SH-SY5Y (cell line): ENCODE results near the gene SYTL2.

Experiments used
- GATA2 ChIP-seq: IDR thresholded peaks from 2 replicates; pipeline ENCODE4 v1.6.1; 2011; ENCODE audit warnings: mild to moderate bottlenecking, low read depth, low read length
- GATA3 ChIP-seq: IDR thresholded peaks from 2 replicates; pipeline ENCODE4 v1.6.1; 2011; ENCODE audit warnings: low read depth, mild to moderate bottlenecking, low read length, moderate library complexity

Gene SYTL2

GRCh38 chr11:85829172-85829571 lies 18.2 kb upstream of the SYTL2 start:
- TF ChIP-seq GATA3 = no peak
- TF ChIP-seq GATA2 = no peak

GRCh38 chr11:85828640-85828978 lies 17.7 kb upstream of the SYTL2 start:
- TF ChIP-seq GATA3 (no peak), GATA2 (no peak)

GRCh38 chr11:85827748-85828639 lies 17.1 kb upstream of the SYTL2 start:
- TF ChIP-seq GATA2 = peak; percentile 30; the same call in 1 of the 2 replicates
- TF ChIP-seq GATA3 = peak; percentile 37; the same call in 1 of the 2 replicates

DNA sequence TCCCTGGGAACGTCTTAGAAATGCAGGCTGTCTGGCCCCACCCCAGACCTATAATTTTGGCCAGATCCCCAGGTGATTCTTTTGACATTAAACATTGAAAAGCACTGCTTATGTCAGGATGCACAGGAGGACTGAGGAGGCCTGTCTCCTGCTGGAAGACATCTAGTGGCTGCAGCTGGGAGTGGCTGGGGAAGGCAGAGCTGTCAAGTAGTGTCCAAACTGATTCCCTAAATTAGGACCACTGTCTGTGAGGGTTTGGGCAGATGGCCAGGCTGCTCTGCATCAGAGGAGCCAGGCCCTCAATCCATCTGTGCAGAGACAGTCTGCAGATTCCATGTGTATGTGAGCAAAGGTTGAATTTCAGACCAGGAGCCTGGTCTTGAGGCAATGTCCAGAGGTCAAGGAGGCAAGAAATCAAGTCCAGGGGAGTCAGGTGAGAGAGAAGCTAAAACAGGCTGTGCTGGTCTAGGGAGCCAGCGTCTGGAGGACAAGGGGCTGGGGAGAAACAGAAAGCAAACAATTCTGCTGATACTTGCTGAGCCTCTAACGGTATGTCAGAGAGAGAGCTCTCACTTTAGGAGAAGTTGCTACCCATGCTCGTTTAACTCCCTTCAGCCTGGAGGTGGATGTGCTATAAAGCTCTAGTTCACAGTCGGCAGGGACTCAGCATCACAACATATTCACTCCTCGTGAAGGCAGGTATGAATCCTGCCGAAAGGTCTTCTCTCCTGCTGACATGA lies 15.3 kb upstream of the SYTL2 start:
- TF ChIP-seq GATA2 (no peak), GATA3 (no peak)

GRCh38 chr11:85825616-85826015 lies 14.7 kb upstream of the SYTL2 start:
- no peak for TF ChIP-seq GATA2
- no peak for TF ChIP-seq GATA3

DNA sequence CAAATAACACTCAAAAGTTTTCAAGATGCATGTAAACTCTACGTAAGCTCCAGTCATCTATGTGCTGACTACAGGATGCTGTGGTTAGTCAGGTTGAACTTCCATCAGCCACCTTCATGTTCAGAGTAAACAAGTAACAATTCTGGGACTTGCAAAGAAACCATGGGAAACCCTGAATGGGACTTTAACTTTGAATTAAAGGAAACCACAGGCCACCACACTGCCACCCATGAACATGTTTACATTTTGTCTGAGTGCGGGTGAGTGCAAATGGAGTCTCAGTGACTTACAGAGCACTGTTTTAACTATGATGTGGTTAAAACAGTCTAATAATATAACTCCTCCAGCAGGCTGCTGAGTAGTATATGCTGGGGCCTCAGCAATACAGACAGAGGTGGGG lies 12.9 kb upstream of the SYTL2 start:
- TF ChIP-seq GATA2 (no peak), GATA3 (no peak)

DNA sequence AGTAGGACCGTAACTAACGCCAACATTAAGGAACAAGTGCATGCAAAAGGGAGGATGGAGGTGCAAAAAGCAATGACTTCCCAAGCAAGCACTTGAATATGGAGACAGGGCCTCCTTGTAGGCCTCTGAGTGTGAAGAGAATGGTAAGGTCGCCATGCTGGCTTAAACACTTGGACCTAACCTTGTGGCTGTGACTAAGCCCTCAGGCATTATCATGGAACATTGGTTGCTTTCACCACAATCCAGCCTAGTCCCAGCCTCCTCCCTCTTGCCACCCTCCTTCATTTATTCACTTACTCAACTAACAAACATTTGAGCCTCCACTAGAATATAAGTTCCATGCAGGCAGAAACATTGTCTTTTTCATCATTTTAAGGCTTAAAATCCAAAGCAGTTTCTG lies 11.9 kb upstream of the SYTL2 start:
- no peak for TF ChIP-seq GATA2

DNA sequence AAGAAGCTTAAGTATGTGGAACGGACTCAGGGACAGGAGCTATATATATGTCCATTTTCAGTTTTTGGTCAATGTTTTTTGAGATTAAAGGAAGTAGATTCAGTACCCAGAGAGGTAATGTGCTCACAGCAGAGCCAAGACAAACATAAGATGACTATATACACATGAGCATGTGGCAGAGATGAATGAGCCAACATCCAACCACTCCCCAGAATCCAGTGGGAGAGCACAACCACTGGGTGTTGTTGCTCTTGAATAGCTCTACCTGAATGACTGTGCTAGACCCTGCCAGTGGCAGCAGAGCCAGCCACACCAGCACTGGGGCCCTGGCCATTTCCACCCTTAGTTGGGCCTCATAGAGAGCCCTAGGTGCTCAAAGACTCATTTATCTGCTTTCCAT lies 10.7 kb upstream of the SYTL2 start:
- no peak for TF ChIP-seq GATA3
- no peak for TF ChIP-seq GATA2

DNA sequence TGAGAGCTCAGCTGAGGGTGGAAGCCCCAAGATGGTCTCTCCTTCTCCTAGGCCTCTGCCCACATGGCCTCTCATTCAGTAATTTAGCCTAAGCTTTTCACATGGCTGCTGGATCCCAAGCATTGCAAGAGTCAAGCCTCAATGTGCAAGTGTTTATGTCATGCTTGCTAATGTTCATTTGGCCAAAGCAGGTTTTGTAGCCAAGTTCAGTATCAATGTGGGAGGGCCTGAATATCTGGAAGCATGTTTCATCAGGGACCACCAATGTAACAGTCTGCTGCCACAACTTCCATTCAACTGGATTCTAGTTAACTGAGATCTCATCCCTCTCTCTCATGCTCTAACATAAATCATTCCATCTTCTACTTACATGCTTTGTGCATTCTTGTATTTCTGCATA lies 8.5 kb upstream of the SYTL2 start:
- no peak for TF ChIP-seq GATA2
- TF ChIP-seq GATA3 = no peak

GRCh38 chr11:85815186-85815931 lies 4.4 kb upstream of the SYTL2 start:
- TF ChIP-seq GATA3 (no peak), GATA2 (no peak)

GRCh38 chr11:85813721-85814120 lies 2.8 kb upstream of the SYTL2 start:
- TF ChIP-seq GATA2 (no peak), GATA3 (no peak)

DNA sequence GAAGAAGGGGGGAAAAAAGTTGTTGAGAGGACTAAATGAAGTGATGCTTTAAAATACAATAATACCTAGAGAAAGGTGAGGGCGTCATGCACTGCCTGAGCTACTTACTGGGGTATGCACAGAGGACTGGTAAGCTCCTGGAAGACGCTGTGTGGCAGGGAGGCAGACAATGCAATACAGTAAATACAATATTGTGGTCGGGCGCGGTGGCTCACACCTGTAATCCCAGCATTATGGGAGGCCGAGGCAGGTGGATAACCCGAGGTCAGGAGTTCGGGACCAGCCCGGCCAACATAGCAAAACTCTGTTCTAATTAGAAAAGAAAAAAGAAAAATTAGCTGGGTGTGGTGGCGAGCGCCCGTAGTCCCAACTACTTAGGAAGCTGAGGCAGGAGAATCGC lies 683 bp upstream of the SYTL2 start:
- TF ChIP-seq GATA3 (no peak), GATA2 (no peak)

DNA sequence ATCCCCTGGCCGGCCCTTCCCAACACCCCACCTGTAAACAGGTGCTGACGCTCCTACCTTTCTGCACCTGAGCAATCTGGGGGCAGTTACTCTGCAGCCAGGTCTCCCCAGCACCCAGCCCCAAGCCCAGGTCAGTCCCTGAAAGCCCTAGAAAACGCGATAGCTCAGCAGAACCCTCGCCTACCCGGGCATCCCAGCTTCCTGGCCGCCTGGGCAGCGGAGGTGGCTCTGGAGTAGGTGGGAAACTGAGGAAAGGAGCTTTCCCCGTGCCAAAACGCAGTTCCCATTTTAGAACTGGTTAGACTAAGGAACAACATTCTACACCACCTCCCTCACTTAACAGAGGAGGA lies 445 bp downstream of the SYTL2 start:
- TF ChIP-seq GATA3 (no peak), GATA2 (no peak)

DNA sequence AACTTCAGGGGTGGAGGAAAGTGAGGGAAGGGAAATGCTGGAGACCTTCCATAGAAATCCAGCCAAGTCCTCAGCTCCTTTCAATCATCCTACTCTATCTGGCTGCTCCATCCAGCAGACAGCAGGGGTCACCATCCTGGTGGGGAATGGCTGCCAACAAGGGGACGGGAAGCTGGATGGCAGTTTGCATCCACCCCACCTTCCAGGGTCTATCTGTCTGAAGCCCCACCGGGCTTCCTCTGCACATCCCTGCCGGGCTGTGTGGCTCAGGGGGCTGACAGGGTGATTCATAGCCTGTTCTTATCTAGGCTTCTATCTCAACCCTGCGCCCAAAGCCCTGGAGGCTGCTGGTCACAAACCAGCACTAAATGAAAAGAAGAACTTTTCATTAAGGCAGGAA lies 1.1 kb downstream of the SYTL2 start:
- TF ChIP-seq GATA2 (peak; percentile 84), GATA3 (peak; percentile 37; the same call in 1 of the 2 replicates)

DNA sequence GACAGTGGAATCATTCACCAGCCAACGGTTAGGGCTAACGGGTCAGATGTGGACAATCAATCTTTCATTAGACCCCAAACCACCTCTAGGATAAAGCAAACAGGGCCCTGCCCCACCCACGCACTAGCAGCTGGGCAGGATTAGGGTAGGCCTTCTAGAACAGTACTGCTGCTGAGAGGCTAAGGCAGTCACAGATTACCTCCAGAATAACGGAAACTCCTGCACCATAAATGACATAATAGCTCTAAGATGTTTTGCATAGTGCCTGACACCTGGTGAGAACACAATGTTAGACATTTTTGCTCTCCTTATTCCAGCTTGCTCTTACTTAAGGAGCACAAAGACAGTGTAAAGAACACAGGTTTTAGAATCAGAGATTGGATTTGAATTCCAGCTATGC lies 1.8 kb downstream of the SYTL2 start:
- TF ChIP-seq GATA2 (no peak), GATA3 (no peak)
